ENCODE measurements around the gene ARFGAP2.

- TF ChIP-seq CTCF (IDR thresholded peaks at IDR 0.05 in 2 of 3, conservative IDR thresholded peaks at IDR 0.05 in 1 of 3; ENCODE audit: borderline replicate concordance in 1 of 3, insufficient read depth in 1 of 3, low read depth in 2 of 3, low read length in 2 of 3) = no peak
- no peak for TF ChIP-seq SIN3A (IDR thresholded peaks at IDR 0.05; ENCODE audit: low read depth)
- TF ChIP-seq REST (IDR thresholded peaks at IDR 0.05; ENCODE audit: low read depth) = no peak
- TF ChIP-seq POLR2A (IDR thresholded peaks at IDR 0.05; ENCODE audit: borderline replicate concordance, extremely low read depth, insufficient read depth, insufficient read length) = no peak
- no peak for TF ChIP-seq ZNF274 (IDR thresholded peaks at IDR 0.05; ENCODE audit: low read depth, low read length)
- TF ChIP-seq ZBTB33 (IDR thresholded peaks at IDR 0.05; ENCODE audit: extremely low read depth, insufficient replicate concordance, low read length) = no peak
- no peak for TF ChIP-seq ATF3 (IDR thresholded peaks at IDR 0.05)
- no peak for TF ChIP-seq POLR2AphosphoS5 (IDR thresholded peaks at IDR 0.05; ENCODE audit: low read depth, low read length)
- no peak for TF ChIP-seq RAD21 (IDR thresholded peaks at IDR 0.05; ENCODE audit: low read depth)
- TF ChIP-seq EZH2 (IDR thresholded peaks at IDR 0.05) = no peak
- TF ChIP-seq MAX (IDR thresholded peaks at IDR 0.05) = no peak
- TF ChIP-seq SP1 (IDR thresholded peaks at IDR 0.05; ENCODE audit: low read depth) = no peak
- TF ChIP-seq EZH2phosphoT487 (IDR thresholded peaks at IDR 0.05; ENCODE audit: borderline replicate concordance) = no peak
- no peak for TF ChIP-seq CEBPB (IDR thresholded peaks at IDR 0.05; ENCODE audit: low read depth)
Measured at GRCh38 chr11:47189100-47189834, 12.6 kb upstream of the ARFGAP2 start.
